Liver (tissue), 3 donors: ENCODE results near the gene LAMA1.

Source experiments
- CTCF ChIP-seq: fragments of 150-350 bp; IDR thresholded peaks from 2 replicates; pipeline ENCODE4 v1.5.1; 2017; ENCODE audit warnings: improper control_type of control experiment, low read depth, low read length; ENCODE audit not compliant: missing input control
- FOXA2 ChIP-seq: IDR thresholded peaks from 2 replicates; pipeline ENCODE4 v1.6.1; 2016; ENCODE audit warnings: antibody characterized with exemption
- RAD21 ChIP-seq, 2 donors: IDR thresholded peaks; 2 replicates each; pipeline ENCODE4 v1.6.1; 2016; ENCODE audit warnings: antibody characterized with exemption in 2 of 2, mild to moderate bottlenecking in 2 of 2
- donor health status: healthy.
- donor health status: healthy.

- TF ChIP-seq CTCF (no peak), FOXA2 (no peak), RAD21 (IDR thresholded peaks at IDR 0.05) (no peak)
These were observed 119.8 kb downstream of the LAMA1 start for GRCh38 chr18:6997808-6998207.
